HepG2 (cell line): ENCODE measurements around the gene ALDH7A1. TPM values are rescaled to one million over a fixed set of nuclear protein-coding genes. Genes with fewer than 3 reads are reported as not detected.

Source experiments
- ARHGAP35 ChIP-seq: sonication (generic); formaldehyde crosslinking; IDR thresholded peaks from 2 replicates; pipeline ENCODE4 v1.9.0; 2022; ENCODE audit warnings: mild to moderate bottlenecking, inconsistent platforms, moderate library complexity, missing genetic modification reagents, borderline replicate concordance
- CHCHD3 ChIP-seq: sonication (generic); formaldehyde crosslinking; IDR thresholded peaks from 2 replicates; pipeline ENCODE4 v1.8.0; 2022; ENCODE audit warnings: mild to moderate bottlenecking, missing genetic modification reagents, moderate library complexity
- DPF2 ChIP-seq: sonication (generic); formaldehyde crosslinking; IDR thresholded peaks from 2 replicates; pipeline ENCODE4 v1.4.0; 2020; ENCODE audit warnings: mild to moderate bottlenecking, low read depth, missing genetic modification reagents, borderline replicate concordance
- GFI1 ChIP-seq: sonication (generic); formaldehyde crosslinking; IDR thresholded peaks from 2 replicates; pipeline ENCODE4 v1.5.0; 2020; ENCODE audit warnings: missing genetic modification reagents, mild to moderate bottlenecking, borderline replicate concordance
- KDM2A ChIP-seq: sonication (generic); formaldehyde crosslinking; IDR thresholded peaks from 2 replicates; pipeline ENCODE4 v1.4.0; 2020; ENCODE audit warnings: low read depth, missing genetic modification reagents, borderline replicate concordance
- MATR3 ChIP-seq: sonication (generic); formaldehyde crosslinking; IDR thresholded peaks from 2 replicates; pipeline ENCODE4 v1.4.0; 2020; ENCODE audit warnings: missing genetic modification reagents
- MBD4 ChIP-seq: IDR thresholded peaks from 2 replicates; pipeline ENCODE4 v1.6.1; 2012; ENCODE audit warnings: low read length, inconsistent platforms, borderline replicate concordance
- MTA1 ChIP-seq: sonication (generic); formaldehyde crosslinking; IDR thresholded peaks from 2 replicates; pipeline ENCODE4 v1.4.0; 2020; ENCODE audit warnings: missing genetic modification reagents, mild to moderate bottlenecking, borderline replicate concordance
- POLR2AphosphoS2 ChIP-seq: IDR thresholded peaks from 2 replicates; pipeline ENCODE4 v1.6.1; 2011; ENCODE audit warnings: low read depth, low read length, improper control_type of control experiment
- POLR2AphosphoS5 ChIP-seq: IDR thresholded peaks from 2 replicates; pipeline ENCODE4 v1.6.1; 2012; ENCODE audit warnings: low read depth, low read length
- RFX1 ChIP-seq: fragments of 450-650 bp; IDR thresholded peaks from 2 replicates; pipeline ENCODE4 v1.6.1; 2017
- RFX3 ChIP-seq: IDR thresholded peaks from 2 replicates; pipeline ENCODE4 v1.6.1; 2016; ENCODE audit warnings: missing biosample characterization, missing genetic modification reagents
- RFXAP ChIP-seq: sonication (generic); formaldehyde crosslinking; IDR thresholded peaks from 2 replicates; pipeline ENCODE4 v1.4.0; 2020; ENCODE audit warnings: missing genetic modification reagents, borderline replicate concordance
- RORA ChIP-seq: sonication (generic); formaldehyde crosslinking; IDR thresholded peaks from 2 replicates; pipeline ENCODE4 v1.5.0; 2020; ENCODE audit warnings: mild to moderate bottlenecking, missing genetic modification reagents, moderate library complexity
- STAG1 ChIP-seq: sonication (generic); formaldehyde crosslinking; IDR thresholded peaks from 2 replicates; pipeline ENCODE4 v1.4.0; 2020; ENCODE audit warnings: missing genetic modification reagents
- TIGD3 ChIP-seq: sonication (generic); formaldehyde crosslinking; IDR thresholded peaks from 2 replicates; pipeline ENCODE4 v1.5.1; 2020; ENCODE audit warnings: mild to moderate bottlenecking, missing genetic modification reagents, borderline replicate concordance
- ZHX2 ChIP-seq, 2 experiments: sonication (generic) in 1 of 2; formaldehyde crosslinking in 1 of 2; IDR thresholded peaks; 2 replicates each; pipeline versions ENCODE4 v1.6.1 to v1.9.0; 2014 to 2022; ENCODE audit warnings: antibody characterized with exemption in 1 of 2, borderline replicate concordance in 1 of 2, inconsistent platforms in 1 of 2, low read depth in 1 of 2, missing genetic modification reagents in 1 of 2
- ZKSCAN1 ChIP-seq: fragments of 150-350 bp; IDR thresholded peaks from 2 replicates; pipeline ENCODE4 v1.6.1; 2014; ENCODE audit warnings: low read length
- ZNF230 ChIP-seq: sonication (generic); formaldehyde crosslinking; IDR thresholded peaks from 2 replicates; pipeline ENCODE4 v1.4.0; 2020; ENCODE audit warnings: mild to moderate bottlenecking, missing genetic modification reagents
- ZNF446 ChIP-seq: sonication (generic); formaldehyde crosslinking; IDR thresholded peaks from 2 replicates; pipeline ENCODE4 v1.5.0; 2020; ENCODE audit warnings: mild to moderate bottlenecking, missing genetic modification reagents
- ZNF782 ChIP-seq: sonication (generic); formaldehyde crosslinking; IDR thresholded peaks from 2 replicates; pipeline ENCODE4 v1.4.0; 2020; ENCODE audit warnings: missing genetic modification reagents, mild to moderate bottlenecking, borderline replicate concordance
- polyA plus RNA-seq, 8 experiments: library from polyadenylated mRNA; depleted of rRNA in 3 of 8; stranded (reverse) in 7 of 8; unstranded in 1 of 8; fragments of >200 nt; fragmentation: Illumina TruSeq in 4 of 8; extraction: Trizol in 4 of 8; gene quantifications; 2 replicates each; pipeline versions ENCODE4 v1.2.1 to v1.2.3, GENCODE V29; 2011 to 2016; ENCODE audit warnings: low read depth in 4 of 8, missing spikeins in 1 of 8, mixed read lengths in 1 of 8; ENCODE audit not compliant: insufficient read depth in 1 of 8
- total RNA-seq, 5 experiments: library from RNA; depleted of rRNA; stranded (reverse); fragments of >200 nt; fragmentation: Illumina TruSeq; extraction: Trizol; gene quantifications; 2 replicates each; pipeline ENCODE4 v1.2.3, GENCODE V29; 2016; ENCODE audit warnings: low read depth in 1 of 5
- TF ChIP-seq, protein P1 (sequence below): sonication (generic); formaldehyde crosslinking; conservative IDR thresholded peaks from 2 replicates; pipeline ENCODE4 v1.5.0; 2020; ENCODE audit warnings: missing genetic modification reagents

Gene ALDH7A1
- total and polyA plus RNA-seq, 2 of the 13 experiments (the other 11 are each of a cell fraction or from before 2014, with no cell fraction given) = 69.0 to 100 TPM

GRCh38 chr5:126594748-126595485, at the start of gene ALDH7A1 (continued):
- peak; percentile 83 for TF ChIP-seq KDM2A
- TF ChIP-seq POLR2AphosphoS5 = peak; percentile 96
- TF ChIP-seq MATR3 = no peak
- peak; percentile 84 for TF ChIP-seq GFI1
- TF ChIP-seq RFX3 (CRISPR knock-in tag) = no peak
- no peak for TF ChIP-seq RFX1
- 0 out of 2 replicates have a peak, but pooled peaks have one; percentile 42 for TF ChIP-seq ZNF446 (CRISPR knock-in tag)
- TF ChIP-seq POLR2AphosphoS2 = no peak
- no peak; the same call in 1 of the 2 replicates for TF ChIP-seq ZHX2 (IDR thresholded peaks at IDR 0.05; ENCODE audit: low read depth)
- no peak for TF ChIP-seq ZHX2 (CRISPR knock-in tag; IDR thresholded peaks at IDR 0.05; ENCODE audit: borderline replicate concordance)
- no peak for TF ChIP-seq CHCHD3
- TF ChIP-seq MTA1 (CRISPR knock-in tag) = peak; percentile 65; the same call in 1 of the 2 replicates
- TF ChIP-seq DPF2 (CRISPR knock-in tag) = no peak
- TF ChIP-seq RFXAP (CRISPR knock-in tag) = peak; percentile 92
- TF ChIP-seq ZKSCAN1 = peak; percentile 50; the same call in 1 of the 2 replicates
- TF ChIP-seq TIGD3 (CRISPR knock-in tag) = no peak
- TF ChIP-seq, protein P1, sequence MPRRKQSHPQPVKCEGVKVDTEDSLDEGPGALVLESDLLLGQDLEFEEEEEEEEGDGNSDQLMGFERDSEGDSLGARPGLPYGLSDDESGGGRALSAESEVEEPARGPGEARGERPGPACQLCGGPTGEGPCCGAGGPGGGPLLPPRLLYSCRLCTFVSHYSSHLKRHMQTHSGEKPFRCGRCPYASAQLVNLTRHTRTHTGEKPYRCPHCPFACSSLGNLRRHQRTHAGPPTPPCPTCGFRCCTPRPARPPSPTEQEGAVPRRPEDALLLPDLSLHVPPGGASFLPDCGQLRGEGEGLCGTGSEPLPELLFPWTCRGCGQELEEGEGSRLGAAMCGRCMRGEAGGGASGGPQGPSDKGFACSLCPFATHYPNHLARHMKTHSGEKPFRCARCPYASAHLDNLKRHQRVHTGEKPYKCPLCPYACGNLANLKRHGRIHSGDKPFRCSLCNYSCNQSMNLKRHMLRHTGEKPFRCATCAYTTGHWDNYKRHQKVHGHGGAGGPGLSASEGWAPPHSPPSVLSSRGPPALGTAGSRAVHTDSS = no peak
- no peak for TF ChIP-seq RORA (CRISPR knock-in tag)
- TF ChIP-seq MBD4 = no peak
- TF ChIP-seq STAG1 (CRISPR knock-in tag) = peak; percentile 64
- TF ChIP-seq ZNF782 (CRISPR knock-in tag) = peak; percentile 57; the same call in 1 of the 2 replicates
- TF ChIP-seq ZNF230 (CRISPR knock-in tag) = no peak
- peak; percentile 64; the same call in 1 of the 2 replicates for TF ChIP-seq ARHGAP35 (CRISPR knock-in tag)
